ENCODE measurements around the gene CDH1.

GRCh38 chr16:68710211-68710610 is 26.9 kb upstream of the CDH1 start:
- TF ChIP-seq CTCF (IDR thresholded peaks at IDR 0.05) (no peak), ZFX (IDR thresholded peaks at IDR 0.05; ENCODE audit: borderline replicate concordance) (no peak)
